ENCODE data around the gene CCDC88A.

CCDC88A gene

DNA sequence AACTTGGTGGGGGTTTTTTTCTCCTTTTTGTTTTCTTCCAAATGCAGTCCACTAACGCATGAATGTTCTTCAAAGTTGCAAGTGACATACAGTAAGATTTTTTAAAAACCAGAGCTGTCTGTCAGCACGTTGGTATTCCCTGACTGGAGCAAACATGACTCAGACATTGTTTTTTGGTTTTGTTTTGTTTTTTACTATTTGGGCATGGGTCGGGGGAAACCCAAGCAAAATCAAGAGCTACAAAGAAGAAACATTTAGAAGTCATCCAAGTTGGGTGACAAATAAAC is 726 bp upstream of the CCDC88A start:
- Histone ChIP-seq H3K27ac (ENCODE audit: extremely low read depth, low read depth, low read length) (no peak overlapping the region; the same call in 1 of the 2 replicates), H3K4me3 (ENCODE audit: low read depth, low read length) (peak overlapping the region; percentile 49), H3K36me3 (ENCODE audit: control insufficient read depth in 2 of 2, insufficient read depth in 1 of 2, low read length in 2 of 2) (no peaks in the 10 kb centered on the region), H3K4me1 (ENCODE audit: control insufficient read depth, insufficient read depth, low read length) (peaks cover 4% of the 10 kb centered on the region; the same call in 1 of the 2 replicates), H3K9me3 (ENCODE audit: control insufficient read depth, insufficient read depth, low read depth, low read length) (no peaks in the 10 kb centered on the region)
- CTCF ChIA-PET = interaction anchor here (0.6 to 0.7 kb wide), 2 partner anchors 21 to 406 kb away, joined by 3 read pairs; no protein-coding TSS in a partner anchor
- POLR2A ChIA-PET = interaction anchor here (0.7 to 2.1 kb wide), 6 partner anchors 10 to 414 kb away, joined by 3 to 23 read pairs (median 6); partner anchors contain the start of gene CFAP36
- TF ChIP-seq ZNF335 (tag by site-specific recombination; conservative IDR thresholded peaks at IDR 0.05) (peak; percentile 65; the same call in 1 of the 2 replicates), ZNF362 (tag by site-specific recombination; IDR thresholded peaks at IDR 0.05) (peak; percentile 19; the same call in 1 of the 2 replicates), ZNF391 (tag by site-specific recombination; IDR thresholded peaks at IDR 0.05; ENCODE audit: borderline replicate concordance, low read depth) (no peak), TSHZ1 (tag by site-specific recombination; IDR thresholded peaks at IDR 0.05; ENCODE audit: borderline replicate concordance) (no peak)

DNA sequence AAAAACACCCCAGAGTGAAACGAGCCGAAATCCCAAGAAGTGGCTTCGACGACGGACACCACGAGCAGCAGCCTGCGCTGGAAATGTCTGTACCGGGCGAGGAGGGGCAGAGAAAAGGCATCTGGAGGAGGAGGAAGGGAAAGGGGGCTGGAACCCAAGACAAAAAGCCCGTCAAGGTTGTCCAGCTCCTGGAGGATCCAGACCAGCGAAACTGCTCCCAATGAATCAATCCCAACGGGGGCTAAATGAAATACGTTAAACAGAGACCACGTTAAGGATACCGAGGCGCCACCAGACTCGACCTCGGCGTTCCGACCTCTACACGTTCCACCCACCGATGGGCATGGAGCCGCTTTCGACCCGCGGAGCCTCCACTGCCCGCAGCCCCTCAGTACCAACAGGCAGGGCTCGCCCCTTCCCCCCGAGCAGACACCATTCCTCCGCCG is 400 bp downstream of the CCDC88A start:
- peaks cover 4% of the 10 kb centered on the region; the same call in 1 of the 2 replicates for H3K4me1 ChIP-seq (ENCODE audit: control insufficient read depth, insufficient read depth, low read length)
- POLR2A ChIA-PET = interaction anchor here (0.5 to 2.1 kb wide), 11 partner anchors 9 to 151 kb away, joined by 3 to 23 read pairs (median 4); partner anchors contain the start of gene CFAP36
- H3K9me3 ChIP-seq (ENCODE audit: control insufficient read depth, insufficient read depth, low read depth, low read length) = no peaks in the 10 kb centered on the region
- H3K27ac ChIP-seq (ENCODE audit: extremely low read depth, low read depth, low read length) = peak overlapping the region; percentile 52; the same call in 1 of the 2 replicates
- no peaks in the 10 kb centered on the region for H3K36me3 ChIP-seq (ENCODE audit: control insufficient read depth in 2 of 2, insufficient read depth in 1 of 2, low read length in 2 of 2)
- H3K4me3 ChIP-seq (ENCODE audit: low read depth, low read length) = peak overlapping the region; percentile 72
- CTCF ChIA-PET = no interaction called here
- TF ChIP-seq REPIN1 (tag by site-specific recombination; IDR thresholded peaks at IDR 0.05; ENCODE audit: low read depth) (no peak), KLF17 (tag by site-specific recombination; IDR thresholded peaks at IDR 0.05) (no peak), GLIS2 (tag by site-specific recombination; IDR thresholded peaks at IDR 0.05) (no peak), BCL6B (tag by site-specific recombination; IDR thresholded peaks at IDR 0.05) (no peak), OSR2 (tag by site-specific recombination; IDR thresholded peaks at IDR 0.05) (no peak), EGR2 (tag by site-specific recombination; IDR thresholded peaks at IDR 0.05; ENCODE audit: low read depth) (no peak), PRDM6 (tag by site-specific recombination; IDR thresholded peaks at IDR 0.05) (no peak), ZNF423 (tag by site-specific recombination; IDR thresholded peaks at IDR 0.05) (no peak), KLF10 (tag by site-specific recombination; IDR thresholded peaks at IDR 0.05) (no peak), IKZF3 (tag by site-specific recombination; IDR thresholded peaks at IDR 0.05) (peak; percentile 7; the same call in 1 of the 2 replicates), ZNF324 (tag by site-specific recombination; IDR thresholded peaks at IDR 0.05) (no peak), ZNF146 (tag by site-specific recombination; IDR thresholded peaks at IDR 0.05) (no peak), ZNF521 (tag by site-specific recombination; IDR thresholded peaks at IDR 0.05) (no peak), ZSCAN5A (tag by site-specific recombination; IDR thresholded peaks at IDR 0.05) (no peak), ZNF335 (tag by site-specific recombination; conservative IDR thresholded peaks at IDR 0.05) (peak; percentile 48; the same call in 1 of the 2 replicates), GLI2 (tag by site-specific recombination; IDR thresholded peaks at IDR 0.05; ENCODE audit: borderline replicate concordance, low read depth) (no peak), ZNF341 (tag by site-specific recombination; IDR thresholded peaks at IDR 0.05; ENCODE audit: low read depth) (no peak; the same call in 1 of the 2 replicates), ZNF416 (tag by site-specific recombination; IDR thresholded peaks at IDR 0.05) (no peak)
- TF ChIP-seq, protein P1, sequence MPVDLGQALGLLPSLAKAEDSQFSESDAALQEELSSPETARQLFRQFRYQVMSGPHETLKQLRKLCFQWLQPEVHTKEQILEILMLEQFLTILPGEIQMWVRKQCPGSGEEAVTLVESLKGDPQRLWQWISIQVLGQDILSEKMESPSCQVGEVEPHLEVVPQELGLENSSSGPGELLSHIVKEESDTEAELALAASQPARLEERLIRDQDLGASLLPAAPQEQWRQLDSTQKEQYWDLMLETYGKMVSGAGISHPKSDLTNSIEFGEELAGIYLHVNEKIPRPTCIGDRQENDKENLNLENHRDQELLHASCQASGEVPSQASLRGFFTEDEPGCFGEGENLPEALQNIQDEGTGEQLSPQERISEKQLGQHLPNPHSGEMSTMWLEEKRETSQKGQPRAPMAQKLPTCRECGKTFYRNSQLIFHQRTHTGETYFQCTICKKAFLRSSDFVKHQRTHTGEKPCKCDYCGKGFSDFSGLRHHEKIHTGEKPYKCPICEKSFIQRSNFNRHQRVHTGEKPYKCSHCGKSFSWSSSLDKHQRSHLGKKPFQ (tag by site-specific recombination; IDR thresholded peaks at IDR 0.05) = no peak

All from HEK293 (cell line).